GM19099 (cell line): ENCODE results near the gene PSMD8.
A peak's percentile ranks its signal among the peaks of the same experiment; 100 is the strongest.

ENCODE experiments used
- POLR2A ChIP-seq: IDR thresholded peaks from 3 replicates; pipeline ENCODE4 v1.6.1; 2011; ENCODE audit warnings: low read depth; ENCODE audit not compliant: insufficient read length; ENCODE audit errors: extremely low read depth

The PSMD8 gene

DNA sequence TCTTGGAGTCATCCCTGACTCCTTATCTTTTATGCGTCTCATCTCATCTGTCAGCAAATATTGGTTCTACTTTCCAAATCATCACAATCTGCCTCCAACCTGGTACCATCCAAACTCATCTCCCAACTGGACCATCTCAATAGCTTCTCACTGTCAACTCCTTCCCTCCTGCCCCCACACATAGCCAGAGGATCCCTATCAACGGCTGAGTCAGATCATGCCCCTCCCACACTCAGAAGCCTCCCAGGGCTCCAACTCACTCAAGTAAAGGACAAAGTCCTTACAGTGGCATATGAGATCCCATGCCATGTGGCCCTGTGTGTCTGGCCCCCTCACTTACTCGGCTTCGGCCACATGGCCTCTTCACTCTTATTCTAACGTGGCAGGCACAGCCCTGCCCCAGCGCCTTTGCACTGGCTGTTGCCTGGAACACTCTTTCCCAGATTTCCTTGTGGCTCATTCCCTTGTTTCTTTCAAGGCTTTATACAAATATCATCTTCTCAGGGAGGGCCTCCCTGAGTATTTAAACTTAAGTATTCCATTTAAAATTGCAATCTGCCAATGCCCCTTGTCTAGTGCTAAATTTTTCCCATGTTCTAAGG lies 18.4 kb downstream of the PSMD8 start:
- no peak for TF ChIP-seq POLR2A

DNA sequence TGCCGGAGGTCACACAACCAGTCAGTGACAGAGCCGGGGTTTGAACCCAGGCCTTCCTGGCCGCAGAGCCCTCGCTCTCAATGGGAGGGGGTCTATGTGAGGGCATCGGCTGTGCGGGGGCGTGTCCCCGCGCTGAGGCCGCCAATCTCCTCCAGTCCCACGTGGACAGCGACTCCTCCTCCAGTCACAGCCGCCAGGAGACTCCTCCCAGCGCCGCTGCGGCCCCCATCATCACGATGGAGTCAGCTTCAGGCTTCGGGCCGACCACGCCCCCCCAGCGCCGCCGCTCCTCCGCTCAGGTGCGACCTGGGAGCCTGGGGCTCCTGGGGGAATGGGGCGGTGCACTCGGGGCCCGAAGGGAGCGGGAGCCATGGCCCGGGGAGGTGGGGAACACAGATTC lies 20.1 kb downstream of the PSMD8 start:
- TF ChIP-seq POLR2A, result no peak

DNA sequence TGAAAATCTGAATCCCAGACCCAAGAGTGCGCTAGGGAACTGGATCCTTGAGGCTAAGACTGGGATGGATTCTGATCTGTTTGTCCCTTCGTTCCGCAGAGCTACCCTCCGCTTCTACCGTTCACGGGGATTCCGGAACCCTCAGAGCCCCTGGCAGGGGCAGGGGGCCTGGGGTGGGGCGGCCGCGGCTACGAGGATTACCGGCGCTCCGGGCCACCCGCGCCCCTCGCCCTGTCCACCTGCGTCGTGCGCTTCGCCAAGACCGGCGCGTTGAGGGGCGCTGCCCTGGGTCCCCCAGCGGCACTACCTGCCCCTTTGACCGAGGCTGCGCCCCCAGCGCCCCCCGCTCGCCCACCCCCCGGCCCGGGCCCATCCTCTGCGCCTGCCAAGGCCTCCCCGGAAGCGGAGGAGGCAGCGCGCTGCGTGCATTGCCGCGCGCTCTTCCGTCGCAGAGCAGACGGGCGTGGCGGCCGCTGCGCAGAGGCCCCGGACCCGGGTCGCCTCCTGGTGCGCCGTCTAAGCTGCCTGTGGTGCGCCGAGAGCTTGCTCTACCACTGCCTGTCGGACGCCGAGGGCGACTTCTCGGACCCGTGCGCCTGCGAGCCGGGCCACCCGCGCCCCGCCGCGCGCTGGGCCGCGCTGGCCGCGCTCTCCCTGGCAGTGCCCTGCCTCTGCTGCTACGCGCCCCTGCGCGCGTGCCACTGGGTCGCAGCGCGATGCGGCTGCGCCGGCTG lies 21.2 kb downstream of the PSMD8 start:
- TF ChIP-seq POLR2A, result no peak

DNA sequence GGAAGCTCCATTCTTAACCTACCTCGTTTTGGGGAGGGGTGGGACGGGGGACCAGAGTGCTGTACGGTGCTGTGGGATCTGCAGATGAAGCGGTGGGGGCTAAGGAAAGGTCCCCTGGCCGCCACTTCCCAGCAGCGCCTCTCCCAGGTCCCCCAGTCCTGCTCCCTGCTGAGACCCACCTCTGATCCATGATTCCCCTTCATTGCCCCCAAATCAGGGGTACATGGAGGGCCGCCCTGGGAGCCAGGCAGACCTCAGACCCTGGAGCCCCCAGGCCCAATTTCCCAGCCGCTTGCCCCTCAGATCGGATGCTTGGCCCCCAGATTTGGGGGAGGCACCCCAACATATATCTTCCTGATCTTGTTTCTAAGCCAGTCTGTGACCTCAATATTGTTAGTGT lies 24.7 kb downstream of the PSMD8 start:
- no peak for TF ChIP-seq POLR2A

DNA sequence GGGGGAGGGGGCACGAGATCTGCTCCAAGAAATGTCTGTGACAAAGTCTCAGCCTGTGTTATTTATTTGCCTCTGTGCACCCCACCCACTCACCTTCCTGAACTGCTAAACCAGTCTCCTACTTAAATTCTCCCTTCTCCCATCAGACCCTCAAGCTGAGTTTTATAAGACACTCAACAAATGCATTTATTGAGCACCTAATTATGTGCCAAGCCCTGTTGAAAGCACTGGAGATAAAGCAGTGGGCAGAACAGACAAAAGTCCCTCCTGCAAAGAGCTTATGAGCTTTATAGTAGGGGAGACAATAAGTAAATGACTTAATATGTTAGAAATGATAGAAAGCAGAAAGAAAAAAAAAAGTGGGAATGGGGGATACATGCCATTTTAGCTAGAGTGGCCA lies 25.2 kb downstream of the PSMD8 start:
- no peak for TF ChIP-seq POLR2A

DNA sequence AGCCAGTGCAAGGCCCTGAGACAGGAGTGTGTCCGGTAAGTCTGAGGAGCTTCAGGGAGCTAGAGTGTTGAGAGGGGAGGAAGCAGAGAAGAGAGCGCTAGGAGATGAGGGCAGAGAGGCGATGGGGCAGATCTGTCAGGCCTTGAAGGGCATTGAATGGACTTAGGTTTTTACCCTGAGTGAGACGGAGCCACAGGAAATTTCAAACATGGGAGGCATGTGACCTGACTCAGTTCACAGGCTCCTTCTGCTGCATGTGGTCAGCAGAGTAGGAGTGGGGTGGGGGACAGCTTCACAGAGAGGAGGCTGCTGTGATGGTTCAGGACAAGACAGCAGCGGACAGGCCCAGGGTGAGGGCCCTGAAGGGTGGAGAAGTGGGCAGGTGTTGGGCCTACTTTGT lies 26.0 kb downstream of the PSMD8 start:
- TF ChIP-seq POLR2A, result no peak

DNA sequence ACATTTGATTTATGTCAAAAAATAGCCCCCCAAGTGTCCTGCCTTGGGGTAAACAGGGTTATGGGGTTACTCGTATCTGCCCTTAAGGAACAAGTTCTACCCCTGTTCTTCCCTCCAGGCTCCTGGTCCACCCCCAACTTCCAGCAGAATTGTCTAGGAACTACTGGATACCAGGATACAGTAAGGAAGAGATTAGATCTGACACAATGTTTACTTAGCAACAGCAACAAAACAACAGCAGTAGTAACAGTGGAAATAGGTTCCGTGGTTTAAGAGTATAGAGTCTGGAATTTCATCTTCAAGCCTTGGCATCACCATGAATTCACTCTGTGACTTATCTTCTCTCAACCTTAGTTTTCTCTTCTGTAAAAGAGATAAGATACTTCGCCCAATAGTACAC lies 26.8 kb downstream of the PSMD8 start:
- no peak for TF ChIP-seq POLR2A

DNA sequence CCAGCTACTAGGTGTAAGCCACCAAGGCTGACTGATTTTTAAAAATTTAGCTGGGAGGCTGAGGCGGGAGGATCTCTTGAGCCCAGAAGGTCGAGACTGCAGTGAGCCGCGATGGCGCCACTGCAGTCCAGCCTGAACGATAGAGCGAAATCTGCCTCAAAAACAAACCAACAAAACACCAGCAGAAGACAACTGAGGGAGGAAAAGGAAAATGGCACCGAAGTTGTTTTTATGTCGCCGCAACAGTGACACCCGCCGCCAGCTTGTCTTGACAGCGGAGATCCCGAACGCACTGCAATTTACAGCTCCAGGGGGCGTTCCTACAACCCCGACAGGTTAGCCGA lies 28.2 kb downstream of the PSMD8 start:
- TF ChIP-seq POLR2A, result peak; percentile 4

DNA sequence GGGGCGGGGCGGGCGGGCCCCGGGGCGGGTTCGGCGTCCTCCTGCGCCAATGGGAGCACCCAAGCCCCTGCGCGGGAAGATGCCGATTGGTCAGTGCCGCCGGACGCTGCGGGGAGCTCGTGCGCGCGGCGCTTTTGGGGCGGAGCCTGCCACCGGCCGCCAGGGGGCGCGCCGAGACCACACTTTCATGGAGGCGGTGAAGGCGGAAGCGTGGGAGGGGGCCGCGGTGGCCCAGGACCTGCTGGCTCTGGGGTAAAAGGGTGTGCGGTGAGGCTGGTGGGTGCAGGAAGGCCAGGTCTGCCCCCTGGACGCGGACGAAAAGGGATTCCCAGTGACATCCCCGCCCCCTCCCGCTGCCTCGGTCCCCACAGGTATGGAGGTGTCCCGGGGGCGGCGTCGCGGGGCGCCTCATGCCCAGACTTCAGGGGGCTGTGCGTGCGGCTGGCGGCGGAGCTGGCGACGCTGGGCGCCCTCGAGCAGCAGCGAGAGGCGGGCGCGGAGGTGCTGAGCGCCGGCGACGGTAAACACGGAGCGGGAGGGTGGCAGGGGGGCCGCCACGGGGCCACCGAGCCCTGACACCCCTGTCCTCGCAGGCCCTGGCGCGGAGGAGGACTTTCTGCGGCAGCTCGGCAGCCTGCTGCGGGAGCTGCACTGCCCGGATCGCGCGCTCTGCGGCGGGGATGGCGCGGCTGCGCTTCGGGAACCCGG lies 28.8 kb downstream of the PSMD8 start, which contains the start of gene FAM98C:
FAM98C (plus strand) TSS at position 127 of the 708 bp plus-strand sequence; CDS start at position 188, 61 bp downstream.
- TF ChIP-seq POLR2A, result peak; percentile 47

DNA sequence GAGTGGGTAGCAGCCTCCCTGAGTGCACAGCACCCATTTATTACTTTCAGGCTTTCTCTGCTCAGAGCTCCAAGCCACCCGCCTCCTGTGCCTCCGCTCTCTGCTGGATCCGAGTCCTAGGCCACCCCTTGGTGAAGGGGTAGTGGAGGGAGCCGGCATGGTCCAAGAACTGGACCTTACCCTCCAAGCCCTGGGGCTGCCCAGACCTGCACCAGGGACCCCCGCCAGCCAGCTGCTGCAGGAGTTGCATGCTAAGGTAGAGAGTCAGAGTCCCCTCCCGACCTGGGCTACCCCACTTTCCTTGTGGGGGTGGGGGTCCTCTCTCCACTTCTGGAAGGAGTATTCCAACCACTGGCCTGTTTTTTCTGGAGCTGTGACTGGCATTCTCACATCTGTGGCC lies 30.5 kb downstream of the PSMD8 start:
- TF ChIP-seq POLR2A, result no peak

DNA sequence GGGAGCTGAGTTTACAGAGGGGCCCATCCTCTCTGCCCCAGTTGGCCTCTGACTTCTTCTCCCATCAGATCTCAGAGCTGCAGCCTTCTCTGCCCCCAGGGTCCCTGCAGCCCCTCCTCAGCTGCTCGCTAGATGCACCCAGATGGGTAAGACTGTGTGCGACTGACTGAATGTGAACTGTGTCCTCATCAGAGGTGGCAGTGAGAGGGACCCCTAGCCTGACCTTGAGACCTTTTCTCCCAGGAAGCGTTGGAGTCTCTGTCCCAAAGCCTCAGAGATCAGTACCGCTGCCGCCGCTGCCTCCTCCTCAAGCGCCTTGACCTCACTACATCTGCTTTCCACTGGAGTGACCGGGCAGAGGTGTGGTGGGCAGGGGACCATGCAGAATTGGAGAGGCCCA lies 30.9 kb downstream of the PSMD8 start:
- TF ChIP-seq POLR2A, result no peak

DNA sequence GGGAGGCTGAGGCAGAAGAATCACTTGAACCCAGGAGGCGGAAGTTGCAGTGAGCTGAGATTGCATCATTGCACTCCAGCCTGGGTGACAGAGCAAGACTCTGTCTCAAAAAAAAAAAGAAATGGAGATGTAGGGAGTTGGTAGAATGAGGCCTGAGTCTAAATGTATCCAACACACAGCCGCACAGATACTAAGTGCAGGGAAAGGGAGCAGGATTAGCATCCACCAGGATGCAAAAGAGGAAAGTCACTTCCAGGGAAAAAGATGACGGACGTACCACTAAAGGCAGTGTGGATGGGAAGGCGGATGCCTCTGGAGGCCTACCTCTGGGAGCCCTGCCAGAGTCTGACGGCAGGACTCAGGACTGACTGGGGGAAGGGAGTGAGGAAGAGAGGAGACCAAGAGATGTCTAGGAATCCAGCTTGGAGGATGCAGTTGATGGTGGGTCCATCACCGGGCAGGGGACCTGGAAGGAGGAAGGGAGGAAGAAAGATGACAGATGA lies 35.3 kb downstream of the PSMD8 start:
- TF ChIP-seq POLR2A, result no peak

DNA sequence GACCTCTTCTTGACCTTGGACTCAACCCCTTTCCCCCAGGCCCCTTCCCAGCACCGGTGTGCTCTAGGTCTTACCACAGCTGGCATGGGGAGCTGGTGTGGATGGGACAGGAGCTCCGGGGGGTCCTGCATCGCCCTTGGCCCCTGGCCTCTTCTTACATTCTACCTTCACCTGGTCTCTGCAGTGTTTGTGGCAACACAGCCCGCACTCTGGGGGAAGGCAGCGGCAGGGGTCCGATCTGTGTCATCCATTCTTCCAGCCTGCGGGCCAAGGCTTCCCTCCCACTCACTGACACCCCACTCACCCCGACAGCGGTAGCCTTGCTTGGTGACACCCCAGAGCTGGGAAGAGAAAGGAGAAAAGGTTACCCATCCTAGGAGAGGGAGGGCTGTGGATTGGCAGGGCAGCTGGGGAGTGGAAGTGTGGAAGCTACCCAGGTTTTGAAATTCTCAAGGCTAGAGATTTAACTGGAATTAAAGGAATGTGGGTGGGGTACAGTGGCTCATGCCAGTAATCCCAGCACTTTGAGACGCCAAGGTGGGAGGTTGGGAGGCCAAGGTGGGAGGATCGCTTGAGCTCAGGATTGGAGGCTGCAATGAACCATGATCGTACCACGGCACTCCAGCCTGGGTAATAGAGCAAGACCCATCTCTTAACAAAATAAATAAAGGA lies 36.8 kb downstream of the PSMD8 start:
- no peak for TF ChIP-seq POLR2A

DNA sequence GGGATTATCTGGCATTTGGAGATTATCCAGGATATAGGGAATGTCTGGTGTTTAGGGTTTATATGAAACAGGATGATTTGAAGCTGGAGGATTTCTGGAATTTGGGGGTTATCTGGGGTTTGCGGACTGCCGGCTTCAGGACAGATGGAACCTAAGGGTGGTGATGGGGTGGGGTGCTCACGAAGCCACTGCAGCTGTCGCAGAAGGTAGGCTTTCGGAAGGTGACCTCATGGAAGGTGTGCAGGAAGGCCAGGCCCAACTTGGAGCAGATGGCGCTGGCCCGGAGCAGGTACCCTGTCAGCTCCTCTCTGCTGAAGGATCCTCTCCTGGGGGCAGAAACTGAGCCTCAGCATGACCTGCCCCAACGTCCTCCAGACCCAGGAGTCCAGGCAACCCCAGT lies 38.1 kb downstream of the PSMD8 start:
- no peak for TF ChIP-seq POLR2A

DNA sequence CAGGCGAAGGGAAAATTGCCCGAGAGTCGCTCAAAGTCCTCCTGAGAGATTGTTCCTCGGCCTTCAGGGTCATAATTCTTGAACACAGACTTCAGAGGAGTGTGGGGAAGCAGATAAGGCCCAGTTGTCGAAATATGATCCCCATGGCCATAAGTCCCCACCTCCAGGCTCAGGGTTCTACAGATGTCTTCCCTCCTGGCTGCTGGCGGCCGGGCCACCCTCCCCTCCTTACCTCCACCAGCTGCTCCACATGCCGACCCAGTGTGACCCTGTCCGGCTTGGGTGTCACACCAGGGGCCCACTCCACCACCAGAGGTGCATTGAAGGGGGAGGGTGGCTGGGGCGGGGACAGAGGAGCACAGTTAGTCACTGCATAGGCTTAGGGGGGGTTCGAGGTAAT lies 38.6 kb downstream of the PSMD8 start:
- TF ChIP-seq POLR2A, result no peak
